ENCODE measurements around the gene OR51S1.

DNA sequence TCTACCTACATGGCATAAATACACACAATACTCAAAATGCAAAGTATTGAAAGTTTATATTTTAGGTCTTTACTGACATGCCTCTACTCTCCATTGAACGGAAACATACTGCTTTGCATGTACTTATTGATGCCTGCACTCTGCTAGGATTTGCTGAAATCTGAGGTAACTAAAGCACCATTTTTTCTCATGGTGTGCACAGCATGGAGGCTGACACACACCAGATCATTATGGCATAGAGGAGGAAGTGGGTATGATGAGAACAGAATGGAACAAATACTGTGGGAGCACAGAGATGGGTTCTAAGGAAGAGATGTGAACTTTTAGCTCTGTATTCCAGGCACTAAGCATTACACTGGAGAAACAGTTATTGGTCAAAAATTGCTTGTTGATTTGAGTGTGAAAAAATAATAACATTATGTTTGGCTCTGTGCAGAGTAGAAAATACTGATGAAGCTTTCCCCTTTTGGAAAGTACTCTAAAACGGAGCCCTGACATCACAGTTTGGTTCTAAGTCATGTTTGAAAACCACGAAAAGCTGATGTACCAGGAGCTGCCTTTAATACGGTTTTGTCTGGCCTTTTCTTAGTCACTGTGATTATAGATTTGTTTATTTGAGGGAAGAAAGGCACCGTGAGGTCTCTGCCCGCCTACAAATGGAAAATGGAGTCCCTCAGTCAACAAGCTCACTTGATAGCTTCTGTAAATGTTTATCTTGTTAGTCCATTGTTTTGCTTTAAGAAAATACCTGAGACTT lies 50.4 kb downstream of the OR51S1 start:
- TF ChIP-seq, protein P1, sequence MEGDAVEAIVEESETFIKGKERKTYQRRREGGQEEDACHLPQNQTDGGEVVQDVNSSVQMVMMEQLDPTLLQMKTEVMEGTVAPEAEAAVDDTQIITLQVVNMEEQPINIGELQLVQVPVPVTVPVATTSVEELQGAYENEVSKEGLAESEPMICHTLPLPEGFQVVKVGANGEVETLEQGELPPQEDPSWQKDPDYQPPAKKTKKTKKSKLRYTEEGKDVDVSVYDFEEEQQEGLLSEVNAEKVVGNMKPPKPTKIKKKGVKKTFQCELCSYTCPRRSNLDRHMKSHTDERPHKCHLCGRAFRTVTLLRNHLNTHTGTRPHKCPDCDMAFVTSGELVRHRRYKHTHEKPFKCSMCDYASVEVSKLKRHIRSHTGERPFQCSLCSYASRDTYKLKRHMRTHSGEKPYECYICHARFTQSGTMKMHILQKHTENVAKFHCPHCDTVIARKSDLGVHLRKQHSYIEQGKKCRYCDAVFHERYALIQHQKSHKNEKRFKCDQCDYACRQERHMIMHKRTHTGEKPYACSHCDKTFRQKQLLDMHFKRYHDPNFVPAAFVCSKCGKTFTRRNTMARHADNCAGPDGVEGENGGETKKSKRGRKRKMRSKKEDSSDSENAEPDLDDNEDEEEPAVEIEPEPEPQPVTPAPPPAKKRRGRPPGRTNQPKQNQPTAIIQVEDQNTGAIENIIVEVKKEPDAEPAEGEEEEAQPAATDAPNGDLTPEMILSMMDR (conservative IDR thresholded peaks at IDR 0.05), result no peak
- TF ChIP-seq ZFX (IDR thresholded peaks at IDR 0.05), result no peak

All from C4-2B (cell line).